DMS153 (cell line): ENCODE measurements around the gene ACSL5.
"Not testable (repeated sequence)": the region's sequence is repeated elsewhere in the genome, so short reads cannot be mapped to it uniquely, and the experiment has no call there.

Experiments used
- DNase-seq: peaks from one replicate; lab custom pipeline; 2025; lab: John Stamatoyannopoulos, UW

Gene ACSL5

GRCh38 chr10:112375721-112376395, 1.9 kb downstream of the ACSL5 start:
- DNase-seq = no peak

GRCh38 chr10:112376396-112376790, 2.5 kb downstream of the ACSL5 start:
- no peak for DNase-seq

GRCh38 chr10:112377116-112377515, 3.2 kb downstream of the ACSL5 start:
- DNase-seq = not testable (repeated sequence)

DNA sequence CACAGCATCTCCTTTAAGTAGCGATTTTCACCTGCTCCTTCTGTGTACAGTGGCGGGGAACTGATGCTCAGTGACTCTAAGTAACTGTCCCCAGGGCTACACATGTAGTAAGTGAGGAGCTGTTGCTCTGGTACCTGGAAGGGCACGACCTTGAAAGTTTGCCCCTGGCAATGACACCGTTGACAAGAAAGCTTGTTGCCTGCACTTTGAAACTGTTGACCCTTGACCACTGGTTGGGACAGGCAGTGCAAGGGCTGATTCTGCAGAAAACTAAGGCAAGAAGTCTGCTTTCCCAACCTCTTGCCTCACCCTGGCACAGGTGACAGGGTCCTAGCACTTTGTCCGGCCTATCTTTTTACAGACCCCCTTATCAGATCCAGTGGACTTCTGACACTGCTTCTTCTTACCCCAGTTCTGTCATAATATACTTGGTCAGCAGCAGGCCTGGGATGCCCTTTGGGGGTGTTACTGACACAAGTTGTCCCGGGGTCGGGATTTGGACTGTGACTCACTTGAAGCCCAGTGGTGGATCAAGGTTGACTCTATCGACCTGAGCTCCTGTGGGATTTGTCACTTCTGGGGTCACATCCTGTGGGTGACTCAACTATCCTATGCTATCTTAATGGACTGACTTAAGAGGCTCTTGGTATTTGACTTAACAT, 5.8 kb downstream of the ACSL5 start:
- no peak for DNase-seq

GRCh38 chr10:112382515-112383235, 8.8 kb downstream of the ACSL5 start:
- no peak for DNase-seq

GRCh38 chr10:112383325-112383724, 9.4 kb downstream of the ACSL5 start:
- DNase-seq = no peak

GRCh38 chr10:112384141-112384540, 10.2 kb downstream of the ACSL5 start:
- no peak for DNase-seq

DNA sequence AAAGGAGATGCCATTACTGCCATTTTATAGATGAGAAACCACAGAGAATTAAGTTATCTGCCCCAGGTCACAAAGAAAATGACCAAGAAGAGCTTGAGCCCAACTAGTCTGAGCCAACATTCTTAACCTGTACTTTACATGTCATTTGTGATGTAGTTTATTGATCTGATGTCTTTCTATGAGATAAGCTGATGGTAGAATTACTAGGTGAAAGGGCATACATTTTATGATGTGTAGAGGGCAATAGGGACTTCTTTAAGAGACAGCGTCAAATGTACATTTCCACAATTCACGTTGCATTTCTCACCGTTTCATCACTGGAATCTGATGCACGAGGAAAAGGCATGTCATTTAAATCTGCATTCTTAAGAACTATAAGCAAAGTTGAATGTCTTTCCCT, 11.3 kb downstream of the ACSL5 start:
- DNase-seq = no peak

GRCh38 chr10:112388056-112388455, 14.1 kb downstream of the ACSL5 start:
- DNase-seq = not testable (repeated sequence)

- no peak for DNase-seq
These were observed 14.6 kb downstream of the ACSL5 start for GRCh38 chr10:112388548-112388947.

GRCh38 chr10:112389271-112389822, 15.4 kb downstream of the ACSL5 start:
- DNase-seq = no peak

- no peak for DNase-seq
These were observed 16.3 kb downstream of the ACSL5 start for GRCh38 chr10:112390125-112390703.

- no peak for DNase-seq
These were observed 19.4 kb downstream of the ACSL5 start for GRCh38 chr10:112393341-112393740.

DNA sequence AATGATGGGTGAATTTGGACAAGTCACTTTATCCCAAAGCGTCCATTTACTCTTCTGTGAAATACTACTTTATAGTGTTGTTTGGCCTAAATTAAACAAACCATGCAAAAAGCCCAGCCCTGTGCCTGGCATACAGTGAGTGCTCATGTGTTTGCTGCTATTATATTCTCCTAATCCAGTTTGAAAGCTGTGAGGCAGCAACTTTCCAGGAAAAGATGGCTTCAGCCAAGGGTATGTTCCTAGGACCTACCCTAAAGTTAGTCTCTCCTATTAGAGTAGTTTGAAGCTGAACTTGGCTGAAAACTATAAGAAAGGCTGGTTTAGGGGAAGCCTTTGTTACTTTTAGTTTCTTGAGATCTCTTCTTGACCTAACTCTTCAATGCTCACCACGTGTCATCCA, 19.9 kb downstream of the ACSL5 start:
- DNase-seq = no peak

- DNase-seq = no peak
These were observed 20.6 kb downstream of the ACSL5 start for GRCh38 chr10:112394475-112394875.

DNA sequence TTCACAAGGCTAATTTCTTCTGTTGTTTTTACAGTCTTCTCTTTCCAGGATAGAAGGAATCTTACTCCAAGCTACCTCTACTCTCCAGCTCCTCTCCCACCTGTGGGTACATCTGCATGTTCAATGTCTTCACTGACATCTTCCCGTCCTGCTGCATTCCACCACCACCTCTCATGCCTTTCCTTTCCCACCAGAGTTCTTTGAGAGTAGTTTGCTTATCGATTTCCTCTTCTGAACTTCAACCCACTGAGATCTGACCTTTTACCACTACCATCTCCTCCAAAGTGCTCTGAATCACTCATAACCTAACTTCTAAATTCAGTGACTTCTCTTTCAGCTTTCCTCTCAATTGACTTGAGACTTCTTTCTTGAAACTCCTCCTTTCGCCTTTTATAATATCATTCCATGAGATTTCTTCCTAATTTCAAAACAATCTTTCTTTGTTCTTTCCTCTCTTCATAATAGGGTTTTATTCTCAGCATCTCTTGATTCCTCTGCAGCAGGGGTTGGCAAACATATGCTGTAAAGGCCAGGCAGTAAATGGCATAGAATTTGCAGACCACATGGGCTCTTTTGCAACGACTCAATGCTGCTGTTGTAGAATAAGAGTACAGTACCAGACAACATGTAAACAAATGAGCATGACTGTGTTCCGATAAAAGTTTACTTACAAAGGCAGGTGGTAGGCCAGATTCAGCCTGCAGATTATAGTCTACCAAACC, 22.1 kb downstream of the ACSL5 start:
- DNase-seq = no peak

GRCh38 chr10:112397592-112397991, 23.7 kb downstream of the ACSL5 start:
- DNase-seq = no peak

- no peak for DNase-seq
These were observed 29.0 kb downstream of the ACSL5 start for GRCh38 chr10:112402917-112403316.

DNA sequence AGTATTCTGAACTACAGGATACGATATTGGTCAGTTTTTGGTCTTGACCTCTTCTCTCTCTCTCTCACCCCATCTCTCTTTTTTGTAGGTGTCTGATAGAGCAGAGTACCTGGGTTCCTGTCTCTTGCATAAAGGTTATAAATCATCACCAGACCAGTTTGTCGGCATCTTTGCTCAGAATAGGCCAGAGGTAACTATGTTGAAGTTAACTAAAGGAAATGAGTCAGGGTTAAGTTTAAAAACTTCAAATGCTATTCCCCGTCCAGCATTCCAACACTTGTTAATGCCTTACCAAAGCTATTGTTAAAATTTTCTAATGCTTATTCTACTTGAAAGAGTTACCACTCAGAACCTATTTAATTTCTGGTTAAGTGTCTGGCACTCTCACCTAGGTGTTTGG, 30.7 kb downstream of the ACSL5 start:
- no peak for DNase-seq

- not testable (repeated sequence) for DNase-seq
These were observed 32.9 kb downstream of the ACSL5 start for GRCh38 chr10:112406806-112407205.

- no peak for DNase-seq
These were observed 33.8 kb downstream of the ACSL5 start for GRCh38 chr10:112407696-112408095.

DNA sequence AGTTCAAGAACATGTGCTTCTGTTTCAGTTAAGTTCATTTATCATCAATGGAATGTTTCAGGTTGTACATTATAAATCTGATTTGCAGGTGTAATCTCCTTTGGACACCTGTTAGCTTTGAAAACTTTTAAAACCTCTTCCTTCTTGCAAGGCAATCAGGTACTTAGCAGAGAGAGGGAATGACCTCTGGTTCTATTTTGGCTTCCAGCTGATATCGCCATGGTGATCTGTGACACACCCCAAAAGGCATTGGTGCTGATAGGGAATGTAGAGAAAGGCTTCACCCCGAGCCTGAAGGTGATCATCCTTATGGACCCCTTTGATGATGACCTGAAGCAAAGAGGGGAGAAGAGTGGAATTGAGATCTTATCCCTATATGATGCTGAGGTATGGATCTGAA, 35.4 kb downstream of the ACSL5 start:
- no peak for DNase-seq
